B cell (primary cell): ENCODE results near the gene RHCE. TPM values are rescaled to one million over a fixed set of nuclear protein-coding genes. Genes with fewer than 3 reads are reported as not detected.
"Not testable (repeated sequence)": the region's sequence is repeated elsewhere in the genome, so short reads cannot be mapped to it uniquely, and the experiment has no call there.

Experiments
- ATAC-seq: fragments of 200-7000 bp; cut with Tn5 transposase; one replicate; pipeline ENCODE4 v1.10.0; 2021; ENCODE audit warnings: low read depth, mild to moderate bottlenecking, moderate number of reproducible peaks, moderate library complexity
- CTCF ChIA-PET: fragments of 350-600 bp; sonication (Branson Sonifier 250); formaldehyde crosslinking; loops from one replicate; lab custom pipeline; 2021; ENCODE audit warnings: antibody characterized with exemption, inconsistent platforms; lab: Charles Lee
- POLR2A ChIA-PET: fragments of 350-600 bp; sonication (Branson Sonifier 250); formaldehyde crosslinking; loops from one replicate; lab custom pipeline; 2021; ENCODE audit warnings: antibody characterized with exemption; lab: Charles Lee
- DNase-seq: peaks from one replicate; pipeline ENCODE4 v3.0.0; 2013
- H2AFZ ChIP-seq: 2 replicates; pipeline ENCODE4 v1.6.1; 2012; ENCODE audit warnings: mild to moderate bottlenecking, low read depth, low read length; ENCODE audit not compliant: insufficient read depth, poor library complexity, severe bottlenecking
- H3K27ac ChIP-seq, 2 donors: 1 replicate in 1 of 2; 2 replicates in 1 of 2; pipeline ENCODE4 v1.5.1; 2012 to 2013; ENCODE audit warnings: low read length in 2 of 2, mild to moderate bottlenecking in 2 of 2, moderate library complexity in 1 of 2
- H3K27me3 ChIP-seq, 4 experiments: fragments of 200-600 bp in 1 of 4; sonication (generic) in 1 of 4; replicated peaks in 1 of 4; 1 replicate in 2 of 4; 2 replicates in 2 of 4; pipeline versions ENCODE4 v1.6.1 to v1.7.0; 2013 to 2016; ENCODE audit warnings: low read length in 3 of 4, mild to moderate bottlenecking in 2 of 4, mixed read lengths in 1 of 4, moderate library complexity in 1 of 4; ENCODE audit not compliant: insufficient read depth in 4 of 4, control insufficient read depth in 3 of 4; ENCODE audit errors: control extremely low read depth in 1 of 4
- H3K36me3 ChIP-seq, 2 experiments: replicated peaks in 1 of 2; 1 replicate in 1 of 2; 2 replicates in 1 of 2; pipeline versions ENCODE4 v1.6.1 to v1.7.1; 2013; ENCODE audit warnings: low read length in 1 of 2; ENCODE audit not compliant: insufficient read depth in 2 of 2, control insufficient read depth in 1 of 2; ENCODE audit errors: control extremely low read depth in 1 of 2, extremely low read depth in 1 of 2
- H3K4me1 ChIP-seq, 2 donors: fragments of 200-600 bp in 1 of 2; sonication (generic) in 1 of 2; 1 replicate in 1 of 2; 2 replicates in 1 of 2; pipeline versions ENCODE4 v1.5.1 to v1.6.1; 2013 to 2017; ENCODE audit warnings: low read length in 2 of 2; ENCODE audit not compliant: control insufficient read depth in 2 of 2, insufficient read depth in 2 of 2
- H3K4me2 ChIP-seq: replicated peaks from 2 replicates; pipeline ENCODE3; 2012; ENCODE audit warnings: mild to moderate bottlenecking, low read depth, low read length; ENCODE audit not compliant: poor library complexity, severe bottlenecking
- H3K4me3 ChIP-seq, 5 experiments: fragments of 200-600 bp in 1 of 5; sonication (generic) in 1 of 5; 1 replicate in 3 of 5; 2 replicates in 2 of 5; pipeline versions ENCODE4 v1.5.1 to v1.7.0; 2011 to 2016; ENCODE audit warnings: low read length in 4 of 5, mild to moderate bottlenecking in 4 of 5, low read depth in 2 of 5, control low read depth in 1 of 5, moderate library complexity in 1 of 5; ENCODE audit not compliant: insufficient read depth in 1 of 5; ENCODE audit errors: control extremely low read depth in 1 of 5, extremely low read depth in 1 of 5
- H3K79me2 ChIP-seq: fragments of 200-600 bp; sonication (generic); one replicate; pipeline ENCODE4 v1.6.0; 2016; ENCODE audit warnings: low read length; ENCODE audit not compliant: control insufficient read depth, insufficient read depth
- H3K9ac ChIP-seq: fragments of 200-600 bp; sonication (generic); 2 replicates; pipeline ENCODE4 v1.6.1; 2017; ENCODE audit warnings: mild to moderate bottlenecking, low read length, moderate library complexity
- H3K9me3 ChIP-seq, 3 donors: one replicate each; pipeline versions ENCODE4 v1.6.1 to v1.7.1; 2013; ENCODE audit warnings: low read length in 2 of 3; ENCODE audit not compliant: control insufficient read depth in 2 of 3, insufficient read depth in 1 of 3; ENCODE audit errors: control extremely low read depth in 1 of 3
- H4K20me1 ChIP-seq: 2 replicates; pipeline ENCODE4 v1.6.0; 2012; ENCODE audit warnings: mild to moderate bottlenecking, low read length; ENCODE audit not compliant: insufficient read depth, control insufficient read depth, poor library complexity, severe bottlenecking
- H3K27ac Mint-ChIP-seq: one replicate; pipeline ENCODE4 v1.8.0; 2021; ENCODE audit warnings: mixed read lengths
- H3K27me3 Mint-ChIP-seq: one replicate; pipeline ENCODE4 v1.8.0; 2021; ENCODE audit warnings: mixed read lengths
- H3K4me1 Mint-ChIP-seq: one replicate; pipeline ENCODE4 v1.8.0; 2021; ENCODE audit warnings: mixed read lengths
- H3K4me3 Mint-ChIP-seq: one replicate; pipeline ENCODE4 v1.8.0; 2021; ENCODE audit warnings: mixed read lengths
- H3K9me3 Mint-ChIP-seq: one replicate; pipeline ENCODE4 v1.8.0; 2022; ENCODE audit warnings: mixed read lengths; ENCODE audit not compliant: insufficient read depth
- WGBS: methylation state at CpG from one replicate; pipeline ENCODE4 v1.1.5; 2013; ENCODE audit warnings: missing lambda C conversion rate; ENCODE audit not compliant: insufficient coverage; 5-methylcytosine and 5-hydroxymethylcytosine counted together
- intact Hi-C: fragments of 100-400 bp; cut with micrococcal nuclease; formaldehyde crosslinking; loops from one replicate; pipeline ENCODE4 v1.10.0; 2022
- polyA plus RNA-seq: library from polyadenylated mRNA; depleted of rRNA; stranded (reverse); fragments of >200 nt; gene quantifications from 2 replicates; pipeline ENCODE4 v1.2.3, GENCODE V29; 2012
- total RNA-seq, 2 donors: library from RNA; stranded (reverse); fragments of 120-200 nt in 1 of 2; gene quantifications; 1 replicate in 1 of 2; 2 replicates in 1 of 2; pipeline versions ENCODE4 v1.2.3 to v1.2.4, GENCODE V29; 2013 to 2022

RHCE gene
- total and polyA plus RNA-seq, 2 donors (not counting 1 experiment from before 2014, with no cell fraction given) = 0.28 TPM; not detected in 1

DNA sequence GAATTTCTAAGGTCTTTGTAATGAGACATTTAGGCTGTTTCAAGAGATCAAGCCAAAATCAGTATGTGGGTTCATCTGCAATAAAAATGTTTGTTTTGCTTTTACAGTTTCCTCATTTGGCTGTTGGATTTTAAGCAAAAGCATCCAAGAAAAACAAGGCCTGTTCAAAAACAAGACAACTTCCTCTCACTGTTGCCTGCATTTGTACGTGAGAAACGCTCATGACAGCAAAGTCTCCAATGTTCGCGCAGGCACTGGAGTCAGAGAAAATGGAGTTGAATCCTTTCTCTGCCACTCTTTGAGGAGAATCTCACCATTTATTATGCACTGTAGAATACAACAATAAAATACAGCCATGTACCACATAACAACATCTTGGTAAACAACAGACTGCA, 91.8 kb downstream of the RHCE start:
- H3K79me2 ChIP-seq, H3K4me3 Mint-ChIP-seq, H3K27me3 Mint-ChIP-seq, H4K20me1 ChIP-seq, H3K27ac Mint-ChIP-seq, H2AFZ ChIP-seq, CTCF ChIA-PET, H3K9me3 ChIP-seq, intact Hi-C loops, H3K4me1 ChIP-seq, ATAC-seq, DNase-seq, H3K4me2 ChIP-seq, POLR2A ChIA-PET, H3K9ac ChIP-seq, H3K27ac ChIP-seq, H3K27me3 ChIP-seq, H3K4me3 ChIP-seq, H3K9me3 Mint-ChIP-seq, H3K36me3 ChIP-seq: not testable (repeated sequence)
- no CpG with 5 or more reads among the region's 4 CpGs for WGBS
- peaks cover 23% of the 10 kb centered on the region for H3K4me1 Mint-ChIP-seq

DNA sequence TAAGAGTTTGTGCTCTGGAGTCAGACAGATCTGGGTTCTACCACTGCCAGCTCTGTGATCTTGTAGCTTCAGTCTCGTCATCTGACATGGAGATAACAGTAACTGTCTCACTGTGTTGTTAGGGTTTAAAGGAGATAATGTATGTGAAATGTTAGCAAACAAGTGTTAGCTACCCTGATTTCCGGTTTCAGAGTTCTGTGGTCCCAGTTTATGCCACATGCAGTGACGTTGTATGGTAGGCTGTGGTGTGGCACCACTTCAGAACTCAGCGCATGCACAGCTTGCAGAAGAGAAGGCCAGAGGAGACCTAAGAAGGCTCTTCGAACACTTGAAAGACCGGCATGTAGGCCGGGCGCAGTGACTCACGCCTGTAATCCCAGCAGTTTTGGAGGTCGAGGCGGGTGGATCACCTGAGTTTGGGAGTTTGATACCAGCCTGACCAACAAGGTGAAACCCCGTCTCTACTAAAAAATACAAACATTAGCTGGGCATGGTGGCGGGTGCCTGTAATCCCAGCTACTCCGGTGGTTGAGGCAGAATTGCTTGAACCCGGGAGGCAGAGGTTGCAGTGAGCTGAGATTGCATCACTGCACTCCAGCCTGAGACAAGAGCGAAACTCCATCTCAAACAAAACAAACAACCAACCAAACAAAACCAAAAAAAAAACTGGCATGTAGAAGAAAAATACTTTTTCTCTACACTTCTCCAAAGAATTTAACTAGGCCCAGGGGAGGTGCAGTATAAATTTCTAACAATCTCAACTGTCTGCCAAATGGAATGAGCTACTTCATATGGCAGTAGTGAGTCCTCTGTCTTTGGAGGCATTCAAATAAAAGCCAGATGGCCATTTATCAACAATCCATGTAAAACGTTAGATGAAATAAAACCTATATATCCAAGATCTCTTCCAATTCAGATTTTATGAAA, 92.5 kb downstream of the RHCE start:
- ATAC-seq, H2AFZ ChIP-seq, H3K9ac ChIP-seq, CTCF ChIA-PET, H3K27me3 ChIP-seq, H3K36me3 ChIP-seq, DNase-seq, H3K4me3 ChIP-seq, H3K27me3 Mint-ChIP-seq, H3K9me3 ChIP-seq, H3K9me3 Mint-ChIP-seq, H3K4me2 ChIP-seq, H3K4me1 ChIP-seq, intact Hi-C loops, H4K20me1 ChIP-seq, H3K27ac Mint-ChIP-seq, H3K27ac ChIP-seq, POLR2A ChIA-PET, H3K79me2 ChIP-seq, H3K4me3 Mint-ChIP-seq: not testable (repeated sequence)
- H3K4me1 Mint-ChIP-seq = peaks cover 18% of the 10 kb centered on the region
- WGBS = no CpG with 5 or more reads among the region's 17 CpGs

DNA sequence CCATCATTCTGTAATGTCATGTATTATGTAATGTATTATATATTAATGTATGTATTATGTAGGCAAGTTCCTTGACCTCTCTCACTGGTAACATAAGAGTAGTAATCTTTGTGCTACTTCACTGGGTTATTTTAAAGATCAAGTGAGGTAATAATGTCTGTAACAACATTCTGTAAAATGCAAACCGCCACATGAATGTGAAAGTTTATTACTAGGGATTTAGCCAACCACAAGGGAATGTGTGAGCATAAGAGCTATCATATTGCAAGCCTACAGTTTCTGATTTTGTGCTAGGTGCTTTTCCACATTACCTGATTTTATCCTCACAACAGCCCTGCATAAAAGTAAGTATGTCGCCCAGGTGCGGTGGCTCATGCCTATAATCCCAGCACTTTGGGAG, 96.2 kb downstream of the RHCE start:
- H3K27ac Mint-ChIP-seq, DNase-seq, POLR2A ChIA-PET, H3K9ac ChIP-seq, H3K4me1 ChIP-seq, H3K79me2 ChIP-seq, CTCF ChIA-PET, intact Hi-C loops, H3K27me3 Mint-ChIP-seq, H2AFZ ChIP-seq, H3K27me3 ChIP-seq, H3K4me2 ChIP-seq, H3K36me3 ChIP-seq, H3K9me3 Mint-ChIP-seq, H3K4me1 Mint-ChIP-seq, H4K20me1 ChIP-seq, H3K9me3 ChIP-seq, H3K4me3 ChIP-seq, H3K4me3 Mint-ChIP-seq, H3K27ac ChIP-seq, ATAC-seq: not testable (repeated sequence)
- no CpG with 5 or more reads among the region's 3 CpGs for whole genome bisulfite sequencing

DNA sequence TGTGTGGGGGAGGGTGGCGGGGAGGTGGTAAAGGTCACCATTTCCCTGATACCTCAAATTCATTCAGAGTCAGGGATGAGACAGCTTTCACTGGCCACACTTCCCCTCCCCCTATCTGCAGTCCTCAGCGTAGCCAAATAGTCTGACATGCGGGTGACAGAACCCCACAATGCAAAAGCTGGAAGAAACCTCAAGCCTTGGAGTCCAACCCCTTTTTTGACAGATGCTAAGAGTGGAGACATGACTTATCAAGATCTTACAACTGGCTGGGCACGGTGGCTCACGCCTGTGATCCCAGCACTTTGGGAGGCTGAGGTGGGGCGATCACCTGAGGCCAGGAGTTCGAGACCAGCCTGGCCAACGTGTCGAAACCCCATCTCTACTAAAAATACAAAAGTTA, 98.5 kb downstream of the RHCE start:
- H3K27me3 ChIP-seq, CTCF ChIA-PET, H3K9ac ChIP-seq: not testable (repeated sequence)

More for the DNA sequence above, 98.5 kb downstream of the RHCE start:
- H4K20me1 ChIP-seq, H3K79me2 ChIP-seq, H3K27ac ChIP-seq, H3K27ac Mint-ChIP-seq, H3K4me1 ChIP-seq, H3K9me3 ChIP-seq, H3K9me3 Mint-ChIP-seq, H3K4me3 Mint-ChIP-seq, POLR2A ChIA-PET, H3K36me3 ChIP-seq, ATAC-seq, DNase-seq, H3K27me3 Mint-ChIP-seq, H3K4me1 Mint-ChIP-seq, H2AFZ ChIP-seq, intact Hi-C loops, H3K4me2 ChIP-seq, H3K4me3 ChIP-seq: not testable (repeated sequence)
- no CpG with 5 or more reads among the region's 9 CpGs for WGBS
